GM13976 (cell line): ENCODE data around the gene ENDOV.

ENCODE experiments used
- DNase-seq: peaks from one replicate; pipeline ENCODE4 v3.0.0; 2012; ENCODE audit warnings: low spot score
- in situ Hi-C: fragments of 300-500 bp; cut with MboI; formaldehyde crosslinking; loops from one replicate; pipeline ENCODE4 v1.12.0; 2022; ENCODE audit warnings: low sequenced_read_pairs, mixed read lengths, inconsistent platforms; ENCODE audit not compliant: unreplicated experiment
- TF ChIP-seq, protein P1 (sequence below): IDR thresholded peaks from 2 replicates; pipeline ENCODE4 v1.5.1; 2012; ENCODE audit warnings: borderline replicate concordance, mild to moderate bottlenecking; ENCODE audit not compliant: insufficient read depth; ENCODE audit errors: extremely low read depth, missing control alignments, control extremely low read depth

Gene ENDOV

DNA sequence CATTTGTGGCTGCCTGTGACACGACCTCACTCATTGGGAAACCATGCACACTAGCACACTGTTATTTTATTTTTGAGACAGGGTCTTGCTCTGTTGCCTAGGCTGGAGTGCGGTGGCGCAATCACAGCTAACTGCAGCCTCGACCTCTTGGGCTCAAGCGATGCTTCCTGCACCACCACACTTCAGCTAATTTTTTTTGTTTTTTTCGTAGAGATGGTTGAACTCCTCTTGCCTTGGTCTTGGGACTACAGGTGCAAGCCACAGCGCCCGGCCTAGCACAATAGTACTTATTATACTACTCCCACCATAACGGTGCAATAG, 64.2 kb downstream of the ENDOV start:
- in situ Hi-C loops = no loop called here
- TF ChIP-seq, protein P1, sequence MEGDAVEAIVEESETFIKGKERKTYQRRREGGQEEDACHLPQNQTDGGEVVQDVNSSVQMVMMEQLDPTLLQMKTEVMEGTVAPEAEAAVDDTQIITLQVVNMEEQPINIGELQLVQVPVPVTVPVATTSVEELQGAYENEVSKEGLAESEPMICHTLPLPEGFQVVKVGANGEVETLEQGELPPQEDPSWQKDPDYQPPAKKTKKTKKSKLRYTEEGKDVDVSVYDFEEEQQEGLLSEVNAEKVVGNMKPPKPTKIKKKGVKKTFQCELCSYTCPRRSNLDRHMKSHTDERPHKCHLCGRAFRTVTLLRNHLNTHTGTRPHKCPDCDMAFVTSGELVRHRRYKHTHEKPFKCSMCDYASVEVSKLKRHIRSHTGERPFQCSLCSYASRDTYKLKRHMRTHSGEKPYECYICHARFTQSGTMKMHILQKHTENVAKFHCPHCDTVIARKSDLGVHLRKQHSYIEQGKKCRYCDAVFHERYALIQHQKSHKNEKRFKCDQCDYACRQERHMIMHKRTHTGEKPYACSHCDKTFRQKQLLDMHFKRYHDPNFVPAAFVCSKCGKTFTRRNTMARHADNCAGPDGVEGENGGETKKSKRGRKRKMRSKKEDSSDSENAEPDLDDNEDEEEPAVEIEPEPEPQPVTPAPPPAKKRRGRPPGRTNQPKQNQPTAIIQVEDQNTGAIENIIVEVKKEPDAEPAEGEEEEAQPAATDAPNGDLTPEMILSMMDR = no peak
- DNase-seq = no peak

DNA sequence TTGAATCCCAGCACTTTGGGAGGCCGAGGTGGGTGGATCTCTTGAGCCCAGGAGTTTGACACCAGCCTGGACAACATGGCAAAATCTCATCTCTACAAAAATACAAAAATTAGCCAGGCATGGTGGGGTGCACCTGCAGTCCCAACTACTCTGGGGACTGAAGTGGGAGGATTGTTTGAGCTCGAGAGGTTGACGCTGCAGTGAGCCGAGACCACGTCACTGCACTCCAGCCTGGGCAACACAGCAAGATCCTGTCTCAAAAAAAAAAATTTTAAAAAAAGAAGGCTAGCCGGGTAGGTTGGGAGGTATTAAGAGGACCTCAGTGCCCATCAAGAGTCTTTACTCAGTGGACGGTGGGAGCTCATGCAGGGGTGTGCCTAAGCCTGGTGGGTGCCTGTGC, 65.3 kb downstream of the ENDOV start:
- TF ChIP-seq, protein P1 = no peak
- no peak for DNase-seq
- in situ Hi-C loops = no loop called here

DNA sequence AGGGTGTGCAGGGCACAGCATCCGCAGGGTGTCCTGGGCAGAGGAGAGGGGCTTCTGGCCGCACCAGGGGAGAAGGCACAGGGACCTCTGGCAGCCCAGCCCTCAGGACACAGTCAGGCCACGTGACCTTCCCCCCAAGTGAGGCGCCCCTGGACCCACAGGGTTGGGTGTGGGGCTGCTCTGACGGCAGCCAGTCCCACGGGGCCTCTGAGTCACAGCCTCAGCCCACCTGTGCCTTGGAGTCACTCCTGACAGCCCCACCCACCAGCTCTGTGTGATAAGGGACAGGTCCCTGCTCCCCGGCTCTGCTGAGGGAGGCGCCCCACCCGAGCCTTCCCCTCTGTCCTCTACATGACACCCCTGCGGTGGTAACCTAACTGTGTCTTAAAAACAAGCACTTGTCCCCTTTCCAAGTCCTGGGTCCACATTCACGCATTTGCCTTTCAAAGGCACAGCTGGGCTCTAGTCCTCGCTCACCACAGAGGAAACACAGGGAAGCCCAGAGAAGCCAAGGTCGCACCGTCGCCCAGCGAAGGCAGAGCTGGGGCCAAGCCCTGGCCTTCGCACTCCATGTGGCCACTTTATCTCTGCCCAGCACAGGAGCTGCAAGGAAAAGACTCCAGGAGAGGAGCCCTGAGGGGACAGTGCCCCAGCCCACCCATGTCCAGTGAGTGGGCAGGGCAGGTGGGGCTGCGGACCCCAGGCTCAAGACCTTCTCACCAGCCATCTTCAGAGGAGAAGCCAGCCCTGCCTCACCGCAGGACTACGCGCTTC, 66.5 kb downstream of the ENDOV start:
- in situ Hi-C loops = no loop called here
- TF ChIP-seq, protein P1 = no peak
- DNase-seq = no peak

DNA sequence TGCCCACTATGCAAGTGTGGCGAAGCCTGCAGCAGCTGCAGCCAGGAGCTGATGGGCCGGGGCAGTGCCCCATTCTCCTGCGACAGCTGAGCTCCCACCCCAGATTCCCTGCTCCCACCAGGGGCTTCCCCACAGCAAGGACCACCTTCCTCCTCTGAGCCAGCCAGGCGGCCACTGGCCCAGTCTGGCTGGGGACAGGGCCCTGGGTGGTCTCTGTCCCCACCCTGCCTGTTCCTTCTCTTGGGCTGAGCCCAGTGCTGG, 67.0 kb downstream of the ENDOV start:
- no peak for DNase-seq
- in situ Hi-C loops = no loop called here
- TF ChIP-seq, protein P1 = no peak

DNA sequence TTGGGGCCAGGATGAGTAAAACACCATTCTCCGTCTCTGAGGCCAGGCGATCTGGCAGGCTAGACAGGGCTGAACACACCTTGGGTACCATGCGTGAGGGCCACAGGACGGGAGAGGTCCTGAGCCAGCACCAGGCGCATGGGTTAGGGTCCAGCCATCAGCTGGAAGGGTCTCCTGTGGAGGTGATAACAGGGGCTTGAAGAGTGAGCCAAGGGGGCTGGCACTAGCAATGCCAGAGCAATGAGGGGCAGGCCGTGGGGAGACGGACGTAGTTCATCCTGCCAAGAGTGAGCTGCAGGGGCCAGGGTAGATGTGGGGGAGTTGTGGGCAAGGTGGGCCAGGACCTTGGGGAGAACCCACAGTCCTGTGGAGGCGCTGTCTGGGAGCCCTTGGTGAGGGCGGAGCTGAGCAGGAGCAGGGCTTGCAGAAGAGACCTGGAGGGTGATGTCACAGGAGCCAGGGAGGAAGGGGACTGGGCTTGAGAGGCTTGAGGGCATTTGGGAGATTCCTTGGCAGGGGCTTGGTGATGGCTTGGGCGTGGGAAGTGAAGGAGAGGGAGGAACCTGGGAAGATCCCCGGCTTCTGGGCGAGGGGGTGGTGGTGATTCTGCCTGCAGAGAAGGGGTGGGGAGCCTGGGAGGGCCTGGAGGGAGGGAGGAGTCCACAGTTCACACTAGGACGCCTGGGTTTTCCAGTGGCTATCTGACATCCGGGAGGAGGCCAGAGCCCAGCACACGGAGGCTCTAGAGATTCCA, 67.8 kb downstream of the ENDOV start:
- TF ChIP-seq, protein P1 = no peak
- DNase-seq = no peak
- in situ Hi-C loops = no loop called here

DNA sequence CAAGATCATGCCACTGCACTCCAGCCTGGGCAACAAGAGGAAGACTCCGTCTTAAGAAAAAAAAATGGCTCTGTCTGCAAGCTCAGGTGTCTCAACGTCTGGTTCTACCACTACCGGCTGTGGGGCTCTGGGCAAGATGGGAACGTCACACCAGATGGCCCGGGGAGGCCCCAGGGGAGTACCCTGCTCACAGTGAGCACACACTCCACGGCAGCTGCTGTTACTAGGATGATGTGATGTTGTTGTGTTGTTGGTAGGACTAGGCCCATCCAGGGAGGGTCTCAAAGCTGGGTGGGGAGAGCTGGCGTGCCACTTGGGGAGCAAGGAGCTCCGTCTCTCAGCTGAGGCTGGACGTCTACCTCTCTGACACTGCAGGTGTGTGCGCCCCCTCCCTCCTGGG, 70.9 kb downstream of the ENDOV start:
- DNase-seq = peak; percentile 67
- TF ChIP-seq, protein P1 = no peak
- in situ Hi-C loops = no loop called here
